ENCODE data around the gene TIMM50. TPM values are rescaled to one million over a fixed set of nuclear protein-coding genes. Genes with fewer than 3 reads are reported as not detected.
"Not testable (repeated sequence)": the region's sequence is repeated elsewhere in the genome, so short reads cannot be mapped to it uniquely, and the experiment has no call there.

TIMM50 gene
- total RNA-seq, 1 donor from 2014 or later, result 256 TPM

DNA sequence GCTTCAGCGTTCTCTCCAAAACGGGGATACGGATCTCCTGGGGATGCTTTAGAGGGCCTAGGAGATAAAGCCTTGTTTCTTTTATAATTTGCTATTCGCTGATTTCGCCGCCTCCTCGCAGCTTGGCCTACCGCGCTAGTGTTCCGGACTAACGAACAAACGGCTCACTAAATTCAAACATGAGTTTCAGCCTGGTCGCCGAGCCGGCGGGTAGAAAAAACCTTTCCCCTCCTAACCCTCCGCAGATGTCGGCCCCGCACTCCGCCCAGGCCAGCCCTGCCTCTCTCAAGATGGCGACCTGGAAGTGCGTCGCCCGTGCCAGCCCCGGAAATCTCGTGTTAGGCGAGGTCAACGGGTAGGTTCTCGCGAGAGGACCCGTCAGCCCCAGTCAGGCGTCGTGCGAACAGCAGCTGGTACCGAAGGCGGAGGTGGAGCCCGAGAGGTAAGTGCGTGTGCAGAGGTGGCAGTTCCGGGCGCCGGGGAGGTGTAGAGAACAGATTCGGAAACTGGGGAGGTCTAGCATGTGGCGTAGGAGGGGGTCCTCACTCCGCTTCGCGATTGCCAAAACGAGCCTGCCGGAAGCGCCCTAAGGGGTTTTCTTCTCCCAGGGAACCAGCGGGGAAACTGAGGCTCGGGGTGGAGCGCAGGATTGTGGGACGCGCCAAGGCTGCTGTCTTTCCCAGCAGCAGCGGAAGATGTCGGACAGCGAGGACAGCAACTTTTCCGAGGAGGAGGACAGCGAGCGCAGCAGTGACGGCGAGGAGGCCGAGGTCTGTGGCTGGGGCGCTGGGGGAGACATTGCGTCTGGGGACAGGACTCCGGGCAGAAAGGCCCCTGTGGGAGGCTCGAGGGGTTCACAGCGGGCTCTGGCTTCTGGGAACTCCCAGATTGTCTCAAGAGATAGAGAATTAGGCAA is 35.2 kb upstream of the TIMM50 start, which contains the start of gene SUPT5H:
TSS of gene SUPT5H (plus strand) at position 387 of the 916 bp plus-strand sequence. CDS start at position 696, 309 bp downstream.
- Mint-ChIP-seq H3K27me3 (ENCODE audit: unreplicated experiment) (peaks cover 4% of the 10 kb centered on the region), H3K27ac (ENCODE audit: unreplicated experiment) (peak within 1 kb of the TSS; percentile 98), H3K36me3 (ENCODE audit: unreplicated experiment) (no peaks in the 10 kb centered on the region), H3K4me1 (ENCODE audit: low read depth, unreplicated experiment) (peaks cover 12% of the 10 kb centered on the region), H3K4me3 (ENCODE audit: unreplicated experiment) (peak within 1 kb of the TSS; percentile 99), H3K9me3 (ENCODE audit: unreplicated experiment) (peaks cover 4% of the 10 kb centered on the region)
- TF ChIP-seq, protein P1, sequence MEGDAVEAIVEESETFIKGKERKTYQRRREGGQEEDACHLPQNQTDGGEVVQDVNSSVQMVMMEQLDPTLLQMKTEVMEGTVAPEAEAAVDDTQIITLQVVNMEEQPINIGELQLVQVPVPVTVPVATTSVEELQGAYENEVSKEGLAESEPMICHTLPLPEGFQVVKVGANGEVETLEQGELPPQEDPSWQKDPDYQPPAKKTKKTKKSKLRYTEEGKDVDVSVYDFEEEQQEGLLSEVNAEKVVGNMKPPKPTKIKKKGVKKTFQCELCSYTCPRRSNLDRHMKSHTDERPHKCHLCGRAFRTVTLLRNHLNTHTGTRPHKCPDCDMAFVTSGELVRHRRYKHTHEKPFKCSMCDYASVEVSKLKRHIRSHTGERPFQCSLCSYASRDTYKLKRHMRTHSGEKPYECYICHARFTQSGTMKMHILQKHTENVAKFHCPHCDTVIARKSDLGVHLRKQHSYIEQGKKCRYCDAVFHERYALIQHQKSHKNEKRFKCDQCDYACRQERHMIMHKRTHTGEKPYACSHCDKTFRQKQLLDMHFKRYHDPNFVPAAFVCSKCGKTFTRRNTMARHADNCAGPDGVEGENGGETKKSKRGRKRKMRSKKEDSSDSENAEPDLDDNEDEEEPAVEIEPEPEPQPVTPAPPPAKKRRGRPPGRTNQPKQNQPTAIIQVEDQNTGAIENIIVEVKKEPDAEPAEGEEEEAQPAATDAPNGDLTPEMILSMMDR (IDR thresholded peaks at IDR 0.05; ENCODE audit: partially characterized antibody, unreplicated experiment), result no peak
- peak; percentile 97 for DNase-seq

DNA sequence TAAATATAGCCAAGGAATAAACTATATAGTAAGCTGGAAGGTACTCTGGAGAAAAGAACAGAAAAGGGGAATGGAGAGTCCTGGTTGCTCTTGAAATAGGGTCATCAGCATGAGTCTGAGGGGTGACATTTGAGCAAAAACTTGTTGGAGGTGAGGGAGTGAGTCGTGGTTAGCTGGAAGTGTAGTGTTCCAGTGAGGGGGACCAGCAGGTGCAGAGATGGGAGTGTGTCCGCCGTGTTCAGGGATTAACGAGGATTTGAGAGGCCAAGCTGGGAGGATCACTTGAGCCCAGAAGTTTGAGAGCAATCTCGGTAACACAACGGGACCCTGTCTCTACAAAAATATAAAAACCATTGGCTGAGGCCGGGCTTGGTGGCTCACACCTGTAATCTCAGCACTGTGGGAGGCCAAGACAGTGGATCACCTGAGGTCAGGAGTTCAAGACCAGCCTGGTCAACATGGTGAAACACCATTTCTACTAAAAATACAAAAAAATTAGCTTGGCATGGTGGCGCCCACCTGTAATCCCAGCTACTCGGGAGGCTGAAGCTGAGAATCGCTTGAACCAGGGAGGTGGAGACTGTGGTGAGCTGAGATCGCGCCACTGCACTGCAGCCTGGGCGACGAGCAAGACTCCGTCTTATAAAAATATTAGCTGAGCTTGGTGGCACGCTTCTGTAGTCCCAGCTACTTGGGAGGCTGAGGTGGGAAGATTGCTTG is 34.1 kb upstream of the TIMM50 start:
- TF ChIP-seq, protein P1 (IDR thresholded peaks at IDR 0.05; ENCODE audit: partially characterized antibody, unreplicated experiment), result no peak
- Mint-ChIP-seq H3K27ac (ENCODE audit: unreplicated experiment) (no peak overlapping the region), H3K27me3 (ENCODE audit: unreplicated experiment) (peaks cover 4% of the 10 kb centered on the region), H3K36me3 (ENCODE audit: unreplicated experiment) (no peaks in the 10 kb centered on the region), H3K4me3 (ENCODE audit: unreplicated experiment) (peak overlapping the region; percentile 99), H3K4me1 (ENCODE audit: low read depth, unreplicated experiment) (peaks cover 12% of the 10 kb centered on the region), H3K9me3 (ENCODE audit: unreplicated experiment) (peaks cover 4% of the 10 kb centered on the region)
- DNase-seq, result no peak

DNA sequence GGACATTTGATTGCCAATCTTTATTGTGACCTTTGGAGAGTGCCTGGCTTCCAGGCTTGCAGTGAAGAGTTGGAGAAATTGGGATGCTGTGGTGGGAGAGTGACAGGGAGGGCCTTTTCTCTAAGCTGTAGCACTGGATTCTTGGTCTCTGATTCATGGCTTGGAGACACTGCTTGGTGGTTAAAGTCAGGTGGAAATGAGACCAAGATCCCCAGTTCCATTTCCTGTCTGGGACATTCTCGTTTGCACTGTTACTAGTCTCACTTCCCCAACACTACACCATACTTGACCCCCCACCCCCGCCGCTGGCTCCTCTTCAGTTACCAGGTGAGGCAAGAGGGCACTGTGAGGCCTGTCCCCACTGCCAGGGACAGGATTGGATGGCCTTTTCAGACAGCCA is 32.4 kb upstream of the TIMM50 start:
- Mint-ChIP-seq H3K36me3 (ENCODE audit: unreplicated experiment) (no peaks in the 10 kb centered on the region), H3K4me3 (ENCODE audit: unreplicated experiment) (no peak overlapping the region), H3K4me1 (ENCODE audit: low read depth, unreplicated experiment) (peaks cover 19% of the 10 kb centered on the region), H3K27ac (ENCODE audit: unreplicated experiment) (no peak overlapping the region), H3K27me3 (ENCODE audit: unreplicated experiment) (peaks cover 7% of the 10 kb centered on the region), H3K9me3 (ENCODE audit: unreplicated experiment) (peaks cover 4% of the 10 kb centered on the region)
- TF ChIP-seq, protein P1 (IDR thresholded peaks at IDR 0.05; ENCODE audit: partially characterized antibody, unreplicated experiment), result no peak
- no peak for DNase-seq

- Mint-ChIP-seq H3K27ac (ENCODE audit: unreplicated experiment) (peak overlapping the region; percentile 24), H3K36me3 (ENCODE audit: unreplicated experiment) (no peaks in the 10 kb centered on the region), H3K9me3 (ENCODE audit: unreplicated experiment) (peaks cover 4% of the 10 kb centered on the region), H3K27me3 (ENCODE audit: unreplicated experiment) (peaks cover 7% of the 10 kb centered on the region), H3K4me1 (ENCODE audit: low read depth, unreplicated experiment) (peaks cover 19% of the 10 kb centered on the region), H3K4me3 (ENCODE audit: unreplicated experiment) (peak overlapping the region; percentile 18)
- TF ChIP-seq, protein P1 (IDR thresholded peaks at IDR 0.05; ENCODE audit: partially characterized antibody, unreplicated experiment), result no peak
- DNase-seq, result no peak
Measured at GRCh38 chr19:39449116-39449797, 31.4 kb upstream of the TIMM50 start.

GRCh38 chr19:39451257-39451656 is 29.4 kb upstream of the TIMM50 start:
- not testable (repeated sequence) for H3K27me3 Mint-ChIP-seq (ENCODE audit: unreplicated experiment); H3K4me3 Mint-ChIP-seq (ENCODE audit: unreplicated experiment); H3K27ac Mint-ChIP-seq (ENCODE audit: unreplicated experiment); H3K36me3 Mint-ChIP-seq (ENCODE audit: unreplicated experiment); H3K9me3 Mint-ChIP-seq (ENCODE audit: unreplicated experiment); DNase-seq
- H3K4me1 Mint-ChIP-seq (ENCODE audit: low read depth, unreplicated experiment), result peaks cover 17% of the 10 kb centered on the region
